Hematopoietic multipotent progenitor cell treated with erythropoietin and hydrocortisone succinate and interleukin-3 and kit ligand, for 15 days (in vitro differentiated cells): ENCODE data around the gene UGT1A1.

Source experiments
- DNase-seq: peaks from one replicate; pipeline ENCODE4 v3.0.0-alpha.2; 2015; ENCODE audit warnings: low spot score

UGT1A1 gene

GRCh38 chr2:233758141-233758540 is 1.9 kb upstream of the UGT1A1 start:
- no peak for DNase-seq

- no peak for DNase-seq
Measured at GRCh38 chr2:233758849-233759248, 1.2 kb upstream of the UGT1A1 start.

- DNase-seq, result no peak
Measured at GRCh38 chr2:233761040-233761769, 1.1 kb downstream of the UGT1A1 start.

- no peak for DNase-seq
Measured at GRCh38 chr2:233764264-233764663, 4.2 kb downstream of the UGT1A1 start.

GRCh38 chr2:233764761-233765160 is 4.7 kb downstream of the UGT1A1 start:
- DNase-seq, result no peak

GRCh38 chr2:233766416-233766815 is 6.3 kb downstream of the UGT1A1 start:
- no peak for DNase-seq

GRCh38 chr2:233768076-233768475 is 8.0 kb downstream of the UGT1A1 start:
- no peak for DNase-seq

GRCh38 chr2:233769260-233769659 is 9.2 kb downstream of the UGT1A1 start:
- no peak for DNase-seq

- DNase-seq, result no peak
Measured at GRCh38 chr2:233772153-233772552, 12.1 kb downstream of the UGT1A1 start.

GRCh38 chr2:233772583-233772982 is 12.5 kb downstream of the UGT1A1 start:
- no peak for DNase-seq

GRCh38 chr2:233773854-233774253 is 13.8 kb downstream of the UGT1A1 start:
- no peak for DNase-seq

- DNase-seq, result no peak
Measured at GRCh38 chr2:233775414-233775813, 15.3 kb downstream of the UGT1A1 start.

GRCh38 chr2:233778030-233778429 is 18.0 kb downstream of the UGT1A1 start, which contains the start of gene MROH2A:
TSS of gene MROH2A (plus strand) at chr2:233778330. CDS start at chr2:233779359, 1,029 bp downstream.
- no peak for DNase-seq

GRCh38 chr2:233779722-233780121 is 19.7 kb downstream of the UGT1A1 start:
- no peak for DNase-seq

- no peak for DNase-seq
Measured at GRCh38 chr2:233780771-233781170, 20.7 kb downstream of the UGT1A1 start.

- no peak for DNase-seq
Measured at GRCh38 chr2:233789554-233789953, 29.5 kb downstream of the UGT1A1 start.

- DNase-seq, result no peak
Measured at GRCh38 chr2:233791151-233791882, 31.2 kb downstream of the UGT1A1 start.

GRCh38 chr2:233791883-233792329 is 31.8 kb downstream of the UGT1A1 start:
- DNase-seq, result no peak

- DNase-seq, result no peak
Measured at GRCh38 chr2:233792720-233793119, 32.6 kb downstream of the UGT1A1 start.

GRCh38 chr2:233793465-233794127 is 33.5 kb downstream of the UGT1A1 start:
- no peak for DNase-seq

- no peak for DNase-seq
Measured at GRCh38 chr2:233794128-233794658, 34.1 kb downstream of the UGT1A1 start.

GRCh38 chr2:233795735-233796171 is 35.7 kb downstream of the UGT1A1 start:
- no peak for DNase-seq
